Peyer's patch (tissue), 4 donors: Measurements from ENCODE around the gene MOSPD3.

ENCODE experiments used
- CTCF ChIP-seq, 6 experiments: fragments of 450-650 bp in 4 of 6; fragments of 200-600 bp in 2 of 6; sonication (generic) in 1 of 6; IDR thresholded peaks; one replicate each; pipeline ENCODE4 v1.5.1; 2017 to 2019; ENCODE audit warnings: antibody characterized with exemption in 6 of 6, mild to moderate bottlenecking in 3 of 6, moderate library complexity in 1 of 6
- POLR2A ChIP-seq, 2 donors: fragments of 450-650 bp; IDR thresholded peaks; one replicate each; pipeline ENCODE4 v1.5.1; 2017; ENCODE audit warnings: antibody characterized with exemption in 2 of 2, mild to moderate bottlenecking in 2 of 2, moderate library complexity in 2 of 2

- TF ChIP-seq CTCF (IDR thresholded peaks at IDR 0.05) (no peak), POLR2A (IDR thresholded peaks at IDR 0.05) (no peak)
Measured at GRCh38 chr7:100607111-100607510, 5.2 kb upstream of the MOSPD3 start.
